Neural cell (in vitro differentiated cells): Measurements from ENCODE around the gene PTPN21.

Experiments
- CTCF ChIP-seq: fragments of 450-650 bp; IDR thresholded peaks from 2 replicates; pipeline ENCODE4 v1.5.1; 2014; ENCODE audit warnings: antibody characterized with exemption, mild to moderate bottlenecking, moderate library complexity; ENCODE audit not compliant: poor library complexity, severe bottlenecking
- EP300 ChIP-seq: fragments of 450-650 bp; conservative IDR thresholded peaks from 2 replicates; pipeline ENCODE4 v1.6.1; 2014; ENCODE audit warnings: antibody characterized with exemption, mild to moderate bottlenecking, moderate library complexity; ENCODE audit not compliant: poor library complexity, severe bottlenecking
- EZH2 ChIP-seq: fragments of 200-600, 300-800 bp; shearing (Covaris generic), sonication (generic); IDR thresholded peaks from 2 replicates; pipeline ENCODE4 v1.6.1; 2014; ENCODE audit warnings: antibody characterized with exemption, low read length, borderline replicate concordance, mild to moderate bottlenecking; ENCODE audit not compliant: insufficient read depth, poor library complexity, severe bottlenecking
- POLR2AphosphoS5 ChIP-seq: IDR thresholded peaks from 2 replicates; pipeline ENCODE4 v1.6.1; 2012
- REST ChIP-seq: IDR thresholded peaks from 2 replicates; pipeline ENCODE4 v1.6.1; 2012; ENCODE audit warnings: borderline replicate concordance
- SMC3 ChIP-seq: fragments of 450-650 bp; conservative IDR thresholded peaks from 2 replicates; pipeline ENCODE4 v1.6.1; 2014; ENCODE audit warnings: antibody characterized with exemption, mild to moderate bottlenecking, moderate library complexity; ENCODE audit not compliant: poor library complexity
- TAF1 ChIP-seq: IDR thresholded peaks from 2 replicates; pipeline ENCODE4 v1.6.1; 2012; ENCODE audit warnings: low read depth

GRCh38 chr14:88437658-88438057, 117.1 kb downstream of the PTPN21 start:
- no peak for TF ChIP-seq SMC3
- TF ChIP-seq CTCF, result peak; percentile 21
- TF ChIP-seq TAF1, result no peak
- no peak for TF ChIP-seq REST
- no peak for TF ChIP-seq EP300
- TF ChIP-seq EZH2, result no peak
- TF ChIP-seq POLR2AphosphoS5, result no peak
